HG03025 (cell line): ENCODE data around the gene PPTC7.
A peak's percentile ranks its signal among the peaks of the same experiment; 100 is the strongest.
"Not testable (repeated sequence)": the region's sequence is repeated elsewhere in the genome, so short reads cannot be mapped to it uniquely, and the experiment has no call there.

Experiments used
- ATAC-seq: cut with Tn5 transposase; IDR thresholded peaks from one replicate; pipeline ENCODE4 v1.9.1; 2021; ENCODE audit warnings: mild to moderate bottlenecking, moderate library complexity; ENCODE audit not compliant: unreplicated experiment, low FRiP score

Gene PPTC7

GRCh38 chr12:110583137-110584059 is at the start of gene PPTC7:
TSS of gene PPTC7 (minus strand) at chr12:110583318. CDS start at chr12:110583031, 287 bp downstream.
- ATAC-seq, result peak; percentile 63

GRCh38 chr12:110627500-110628195 is 44.5 kb upstream of the PPTC7 start:
- ATAC-seq, result no peak

- ATAC-seq, result no peak
These were observed 39.5 kb upstream of the PPTC7 start for GRCh38 chr12:110622582-110622981.

- no peak for ATAC-seq
These were observed 36.4 kb upstream of the PPTC7 start for GRCh38 chr12:110619534-110619953.

GRCh38 chr12:110616471-110617115 is 33.5 kb upstream of the PPTC7 start:
- ATAC-seq, result no peak

GRCh38 chr12:110615171-110615570 is 32.1 kb upstream of the PPTC7 start:
- no peak for ATAC-seq

GRCh38 chr12:110613771-110614684 is 30.9 kb upstream of the PPTC7 start, which contains the start of gene TCTN1:
TSS of gene TCTN1 (plus strand) at chr12:110614129. CDS start at chr12:110614183, 54 bp downstream.
- peak; percentile 84 for ATAC-seq

- ATAC-seq, result no peak
These were observed 30.1 kb upstream of the PPTC7 start for GRCh38 chr12:110613071-110613770.

GRCh38 chr12:110606253-110606611 is 23.1 kb upstream of the PPTC7 start:
- ATAC-seq, result no peak

GRCh38 chr12:110602085-110602814 is 19.1 kb upstream of the PPTC7 start:
- not testable (repeated sequence) for ATAC-seq

- ATAC-seq, result no peak
These were observed 17.1 kb upstream of the PPTC7 start for GRCh38 chr12:110600254-110600653.

GRCh38 chr12:110599334-110599733 is 16.2 kb upstream of the PPTC7 start:
- ATAC-seq, result no peak

GRCh38 chr12:110597885-110598284 is 14.8 kb upstream of the PPTC7 start:
- no peak for ATAC-seq

- not testable (repeated sequence) for ATAC-seq
These were observed 9.8 kb upstream of the PPTC7 start for GRCh38 chr12:110592919-110593318.

- no peak for ATAC-seq
These were observed 9.0 kb upstream of the PPTC7 start for GRCh38 chr12:110592078-110592477.

- no peak for ATAC-seq
These were observed 8.4 kb upstream of the PPTC7 start for GRCh38 chr12:110591451-110592051.

- no peak for ATAC-seq
These were observed 7.7 kb upstream of the PPTC7 start for GRCh38 chr12:110590806-110591326.

GRCh38 chr12:110590059-110590458 is 6.9 kb upstream of the PPTC7 start:
- no peak for ATAC-seq
